HG03565 (cell line): Measurements from ENCODE around the gene GZMM.

ENCODE experiments used
- ATAC-seq: cut with Tn5 transposase; IDR thresholded peaks from one replicate; pipeline ENCODE4 v1.9.1; 2021; ENCODE audit warnings: mild to moderate bottlenecking, moderate library complexity; ENCODE audit not compliant: unreplicated experiment

Gene GZMM

DNA sequence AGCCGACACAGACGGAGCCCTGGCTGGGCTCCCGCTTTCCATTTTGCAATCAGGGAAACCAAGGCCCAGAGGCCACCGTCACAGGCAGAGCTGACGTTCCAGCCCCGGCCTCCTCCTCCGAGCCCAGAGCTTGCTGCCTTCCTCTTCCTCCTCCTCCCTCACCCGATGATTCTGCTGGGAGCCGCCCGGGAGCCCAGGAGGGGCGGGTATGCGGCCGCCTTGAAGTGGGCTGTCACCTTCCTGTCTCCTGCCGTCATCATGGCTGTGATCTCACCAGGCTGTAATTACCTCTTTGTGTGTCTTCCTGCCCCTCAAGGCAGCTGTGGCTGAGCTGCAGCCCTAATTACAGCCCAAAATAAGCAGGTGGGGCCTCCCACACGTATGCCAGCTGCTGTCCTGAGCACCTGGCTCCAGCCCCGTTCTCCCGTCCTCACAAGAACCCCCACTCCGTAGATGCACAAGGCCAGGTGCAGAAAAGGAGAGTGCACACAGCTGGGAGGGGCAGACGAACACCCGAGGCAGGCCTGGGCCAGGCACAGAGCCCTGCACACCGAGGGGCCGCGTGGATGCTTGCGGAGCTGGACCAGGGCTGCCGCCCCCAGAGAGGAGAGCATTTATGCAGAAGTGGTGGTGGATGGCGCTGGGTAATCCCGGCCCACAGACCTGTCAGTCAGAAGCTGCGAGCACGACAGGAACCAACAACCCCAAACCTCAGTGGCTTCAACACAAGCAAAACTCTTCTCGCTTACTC, 32.6 kb upstream of the GZMM start:
- ATAC-seq = no peak

GRCh38 chr19:512547-513365, 31.1 kb upstream of the GZMM start:
- no peak for ATAC-seq

DNA sequence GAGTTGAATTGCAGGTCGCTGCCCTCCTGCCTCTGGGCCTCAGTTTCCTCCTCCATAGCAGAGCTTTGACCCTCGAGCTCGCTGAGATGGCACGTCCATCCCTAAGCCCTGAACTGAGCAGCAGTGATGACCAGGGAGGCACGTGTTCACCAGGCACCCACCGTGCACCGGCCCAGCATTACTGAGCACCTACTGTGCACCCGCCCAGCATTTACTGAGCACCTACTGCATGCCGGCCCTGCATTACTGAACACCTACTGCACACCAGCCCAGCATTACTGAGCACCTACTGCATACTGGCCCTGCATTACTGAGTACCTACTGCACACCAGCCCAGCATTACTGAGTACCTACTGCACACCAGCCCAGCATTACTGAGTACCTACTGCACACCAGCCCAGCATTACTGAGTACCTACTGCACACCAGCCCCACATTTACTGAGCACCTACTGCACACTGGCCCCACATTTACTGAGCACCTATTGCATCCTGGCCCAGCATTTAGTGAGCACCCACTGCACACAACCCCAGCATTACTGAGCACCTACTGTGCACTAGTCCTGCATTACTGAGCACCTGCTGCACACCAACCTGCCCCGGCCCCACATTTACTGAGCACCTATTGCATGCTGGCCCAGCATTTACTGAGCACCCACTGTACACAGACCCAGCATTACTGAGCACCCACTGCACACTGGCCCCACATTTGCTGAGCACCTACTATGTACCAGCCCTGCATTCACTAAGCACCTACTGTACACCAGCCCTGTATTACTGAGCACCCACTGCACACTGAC, 30.3 kb upstream of the GZMM start:
- no peak for ATAC-seq

- ATAC-seq = no peak
Observed at GRCh38 chr19:514166-514663, 29.6 kb upstream of the GZMM start.

- no peak for ATAC-seq
Observed at GRCh38 chr19:517721-518597, 25.9 kb upstream of the GZMM start.

- no peak for ATAC-seq
Observed at GRCh38 chr19:518598-519231, 25.1 kb upstream of the GZMM start.

DNA sequence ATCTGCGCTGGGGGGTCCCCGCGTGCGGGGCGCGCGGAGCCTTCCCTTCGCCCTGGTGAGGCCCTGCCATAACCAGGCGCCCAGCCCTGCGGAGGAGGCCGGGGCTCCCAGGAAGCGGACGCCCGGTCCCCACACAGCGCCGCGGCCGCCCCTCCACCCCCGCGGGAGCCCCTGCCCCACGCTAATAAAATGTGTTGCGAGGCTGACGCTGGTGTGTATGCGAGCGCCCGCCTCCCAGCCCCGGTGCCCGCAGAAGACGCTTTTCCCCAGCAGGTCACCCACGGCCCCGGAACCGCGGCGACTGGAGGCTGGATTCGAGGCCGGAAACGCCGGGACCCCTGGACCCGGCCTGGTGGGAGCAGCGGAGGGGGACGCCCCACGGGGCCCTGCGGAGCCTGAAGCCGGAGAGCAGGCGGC, 24.4 kb upstream of the GZMM start:
- ATAC-seq = no peak

DNA sequence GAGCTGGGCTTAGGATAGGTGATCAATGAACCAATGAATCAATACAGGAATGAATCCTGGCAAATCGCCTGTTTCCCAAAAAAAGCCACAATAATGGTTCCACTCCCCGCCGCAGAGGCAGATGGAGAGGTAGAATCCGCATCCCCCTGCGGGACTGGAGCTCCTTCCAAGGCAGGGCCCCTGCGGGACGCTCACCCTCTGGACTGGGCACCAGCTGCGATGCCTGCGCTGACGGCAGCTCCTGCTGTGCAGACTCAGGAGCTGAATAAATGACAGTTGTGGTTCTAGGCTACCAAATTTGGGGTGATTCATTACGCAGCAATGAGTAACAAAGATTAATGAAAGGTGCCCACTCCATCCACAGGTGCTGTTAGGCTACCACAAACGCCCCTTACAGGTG, 21.1 kb upstream of the GZMM start:
- no peak for ATAC-seq

GRCh38 chr19:524062-524674, 19.7 kb upstream of the GZMM start:
- ATAC-seq = no peak

GRCh38 chr19:525029-525428, 18.8 kb upstream of the GZMM start:
- no peak for ATAC-seq

- no peak for ATAC-seq
Observed at GRCh38 chr19:525857-526419, 17.9 kb upstream of the GZMM start.

- ATAC-seq = no peak
Observed at GRCh38 chr19:530134-531008, 13.5 kb upstream of the GZMM start.

- ATAC-seq = peak; percentile 63
Observed at GRCh38 chr19:531009-531752, 12.7 kb upstream of the GZMM start.

DNA sequence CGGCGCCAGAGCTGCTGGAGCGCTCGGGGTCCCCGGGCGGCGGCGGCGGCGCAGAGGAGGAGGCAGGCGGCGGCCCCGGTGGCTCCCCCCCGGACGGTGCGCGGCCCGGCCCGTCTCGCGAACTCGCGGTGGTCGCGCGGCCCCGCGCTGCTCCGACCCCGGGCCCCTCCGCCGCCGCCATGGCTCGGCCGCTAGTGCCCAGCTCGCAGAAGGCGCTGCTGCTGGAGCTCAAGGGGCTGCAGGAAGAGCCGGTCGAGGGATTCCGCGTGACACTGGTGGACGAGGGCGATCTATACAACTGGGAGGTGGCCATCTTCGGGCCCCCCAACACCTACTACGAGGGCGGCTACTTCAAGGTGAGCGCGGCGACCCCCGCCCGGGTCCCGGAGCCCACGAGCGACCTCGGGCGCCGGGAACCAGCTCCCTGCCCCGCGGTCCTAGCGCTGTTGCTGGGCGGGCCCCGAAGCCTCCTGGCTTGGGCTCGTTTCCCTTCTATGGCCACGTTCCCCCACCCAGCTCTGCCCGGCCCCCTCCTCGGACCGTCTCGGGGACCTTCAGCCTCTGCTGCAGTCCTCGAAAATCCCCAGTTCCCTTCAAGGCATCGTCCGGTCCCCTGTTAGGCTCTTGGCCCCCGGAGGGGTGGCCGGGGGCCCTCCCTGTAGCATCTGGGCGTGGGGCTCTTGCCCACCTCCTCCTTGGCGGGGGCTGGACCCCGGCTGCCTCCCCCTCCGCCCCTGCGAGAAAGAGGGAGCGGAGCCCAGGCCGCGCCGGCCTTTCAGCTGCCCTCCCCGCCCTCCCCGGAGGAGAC, 11.9 kb upstream of the GZMM start, which contains the start of gene CDC34:
TSS of gene CDC34 (plus strand) at position 8 of the 808 bp plus-strand sequence. CDS start at position 180, 172 bp downstream.
- ATAC-seq = no peak

DNA sequence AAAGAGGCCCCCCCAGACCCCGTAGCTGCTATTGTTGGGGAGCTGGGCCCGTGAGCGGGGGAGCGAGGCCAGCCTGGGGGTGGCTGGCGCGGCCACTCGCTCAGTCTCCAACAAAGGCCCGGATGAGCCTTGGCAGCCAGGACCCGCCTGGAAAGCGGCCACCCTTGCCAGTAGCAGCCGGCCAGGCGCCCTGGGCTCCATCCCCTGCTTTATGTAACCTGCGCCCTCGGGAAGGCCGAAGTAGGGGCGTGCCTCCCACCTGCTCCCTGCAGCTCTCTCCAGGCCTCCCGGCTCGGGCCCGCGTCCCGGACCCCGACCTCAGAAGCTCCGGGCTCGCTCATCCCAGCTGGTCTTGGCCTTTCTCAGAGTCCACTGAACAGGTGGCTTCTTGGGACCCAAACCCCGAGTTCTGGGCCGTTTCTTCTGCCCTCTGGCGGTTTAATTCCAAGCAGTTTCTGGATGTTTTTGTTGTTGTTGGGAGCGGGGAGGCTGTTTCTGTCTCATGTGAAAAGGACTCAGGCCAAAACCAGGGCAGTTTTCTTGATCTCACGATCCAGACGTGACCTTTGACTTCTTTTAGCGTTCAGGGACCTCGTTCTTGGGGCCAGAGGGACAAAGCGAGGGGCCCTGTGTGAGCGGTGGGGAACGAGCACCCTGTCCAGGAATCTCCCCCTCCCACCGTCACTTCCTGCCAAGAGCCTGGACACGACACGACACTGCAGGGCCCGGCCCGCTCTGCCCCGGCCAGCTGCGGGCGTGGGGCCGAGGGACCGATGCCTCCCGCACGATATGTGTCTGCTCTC, 11.1 kb upstream of the GZMM start:
- ATAC-seq = no peak
